22Rv1 (cell line): ENCODE data around the gene ARL9.

Source experiments
- CTCF ChIP-seq: fragments of 450-650 bp; IDR thresholded peaks from 2 replicates; pipeline ENCODE4 v1.5.1; 2017; ENCODE audit warnings: mild to moderate bottlenecking
- ZFX ChIP-seq: fragments of 450-650 bp; IDR thresholded peaks from 2 replicates; pipeline ENCODE4 v1.6.1; 2017; ENCODE audit warnings: antibody characterized with exemption, borderline replicate concordance

- TF ChIP-seq CTCF (no peak), ZFX (no peak)
These were observed 64.5 kb downstream of the ARL9 start for GRCh38 chr4:56570041-56570440.
